GM21360 (cell line): ENCODE measurements around the gene RGS13.
"Not testable (repeated sequence)": the region's sequence is repeated elsewhere in the genome, so short reads cannot be mapped to it uniquely, and the experiment has no call there.

Source experiments
- ATAC-seq: cut with Tn5 transposase; IDR thresholded peaks from one replicate; pipeline ENCODE4 v1.9.1; 2021; ENCODE audit warnings: mild to moderate bottlenecking, moderate library complexity; ENCODE audit not compliant: unreplicated experiment

Gene RGS13

GRCh38 chr1:192675716-192676115 is 39.8 kb downstream of the RGS13 start:
- ATAC-seq: no peak

- ATAC-seq: no peak
These were observed 42.2 kb downstream of the RGS13 start for GRCh38 chr1:192678099-192678498.

- no peak for ATAC-seq
These were observed 46.4 kb downstream of the RGS13 start for GRCh38 chr1:192682335-192682734.

GRCh38 chr1:192683081-192683480 is 47.1 kb downstream of the RGS13 start:
- ATAC-seq: not testable (repeated sequence)

GRCh38 chr1:192689459-192689858 is 53.5 kb downstream of the RGS13 start:
- ATAC-seq: no peak

GRCh38 chr1:192691041-192691440 is 55.1 kb downstream of the RGS13 start:
- ATAC-seq: no peak

- ATAC-seq: no peak
These were observed 60.1 kb downstream of the RGS13 start for GRCh38 chr1:192696082-192696481.

GRCh38 chr1:192697771-192698170 is 61.8 kb downstream of the RGS13 start:
- ATAC-seq: no peak

GRCh38 chr1:192698731-192699130 is 62.8 kb downstream of the RGS13 start:
- ATAC-seq: no peak

GRCh38 chr1:192700834-192701271 is 64.9 kb downstream of the RGS13 start:
- no peak for ATAC-seq

GRCh38 chr1:192702212-192702902 is 66.4 kb downstream of the RGS13 start:
- no peak for ATAC-seq

GRCh38 chr1:192703283-192704206 is 67.6 kb downstream of the RGS13 start:
- peak; percentile 89 for ATAC-seq

GRCh38 chr1:192705510-192705909 is 69.6 kb downstream of the RGS13 start:
- ATAC-seq: no peak

- no peak for ATAC-seq
These were observed 71.0 kb downstream of the RGS13 start for GRCh38 chr1:192706936-192707335.

- ATAC-seq: no peak
These were observed 72.1 kb downstream of the RGS13 start for GRCh38 chr1:192707978-192708547.

- ATAC-seq: no peak
These were observed 73.6 kb downstream of the RGS13 start for GRCh38 chr1:192709544-192709943.
